ENCODE data around the gene TRPV2.

Gene TRPV2

GRCh38 chr17:16407911-16408588, 7.3 kb upstream of the TRPV2 start:
- DNase-seq = peak; percentile 35

DNA sequence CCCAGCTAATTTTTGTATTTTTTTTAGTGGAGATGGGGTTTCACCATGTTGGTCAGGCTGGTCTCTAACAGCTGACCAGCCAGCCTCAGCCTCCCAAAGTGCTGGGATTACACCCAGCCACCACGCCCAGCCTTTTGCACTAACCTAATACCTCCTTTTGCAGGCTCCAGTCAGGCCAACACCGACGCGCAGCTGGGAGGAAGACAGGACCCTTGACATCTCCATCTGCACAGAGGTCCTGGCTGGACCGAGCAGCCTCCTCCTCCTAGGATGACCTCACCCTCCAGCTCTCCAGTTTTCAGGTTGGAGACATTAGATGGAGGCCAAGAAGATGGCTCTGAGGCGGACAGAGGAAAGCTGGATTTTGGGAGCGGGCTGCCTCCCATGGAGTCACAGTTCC, 2.0 kb downstream of the TRPV2 start:
- DNase-seq = no peak

DNA sequence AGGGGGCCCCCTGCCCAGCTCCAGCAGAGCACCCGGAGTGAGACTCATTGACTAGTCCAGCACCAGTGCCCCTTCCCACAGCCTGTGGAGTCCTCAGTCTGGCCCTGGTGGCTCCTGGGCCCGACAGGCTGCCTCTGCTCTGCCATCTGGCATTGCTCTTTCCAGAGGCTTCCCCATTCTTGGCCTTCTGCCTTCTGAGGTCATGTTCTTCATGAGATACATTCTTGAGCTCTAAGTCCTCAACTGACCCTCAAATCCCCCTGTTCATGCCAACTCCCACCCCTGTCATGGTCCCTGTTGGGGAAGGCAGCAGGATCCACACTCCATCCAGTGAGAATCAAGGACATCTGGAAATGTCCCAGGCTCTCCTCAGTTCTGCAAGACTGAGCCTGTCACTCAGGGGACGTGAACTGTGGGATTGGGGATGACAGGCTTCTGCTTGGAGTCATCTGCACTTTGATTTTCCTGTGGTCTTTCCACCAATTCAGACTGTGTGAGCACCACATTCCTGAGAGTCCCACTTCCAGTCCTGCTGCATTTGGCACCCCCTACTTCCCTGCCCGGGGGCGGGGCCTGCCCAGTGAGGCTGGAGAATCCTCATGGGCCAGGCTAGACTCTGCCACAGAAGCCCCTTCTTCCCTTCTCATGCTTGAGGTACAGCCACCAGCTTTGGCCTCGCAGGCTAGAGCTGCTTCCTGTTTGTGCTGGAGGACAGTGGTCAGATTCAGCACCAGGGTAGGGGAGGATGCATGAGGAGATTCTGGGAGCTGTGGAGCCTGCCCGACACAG, 2.7 kb downstream of the TRPV2 start:
- no peak for DNase-seq

- peak; percentile 32 for DNase-seq
Measured at GRCh38 chr17:16418685-16419068, 3.3 kb downstream of the TRPV2 start.

GRCh38 chr17:16419074-16419928, 3.9 kb downstream of the TRPV2 start:
- DNase-seq = peak; percentile 81

DNA sequence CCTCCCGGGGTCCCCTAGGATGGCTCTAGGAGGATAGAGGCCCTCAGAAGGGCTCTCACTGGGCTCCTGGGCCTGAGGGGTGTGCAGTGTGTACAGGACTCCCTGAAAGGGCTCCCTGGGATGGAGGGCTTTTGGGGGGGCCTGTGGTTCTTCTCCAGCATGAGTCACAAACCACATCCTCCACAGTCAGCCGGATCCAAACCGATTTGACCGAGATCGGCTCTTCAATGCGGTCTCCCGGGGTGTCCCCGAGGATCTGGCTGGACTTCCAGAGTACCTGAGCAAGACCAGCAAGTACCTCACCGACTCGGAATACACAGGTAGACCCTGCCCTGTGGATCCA, 4.5 kb downstream of the TRPV2 start:
- peak; percentile 66 for DNase-seq

- DNase-seq = no peak
Measured at GRCh38 chr17:16422416-16422815, 7.0 kb downstream of the TRPV2 start.

DNA sequence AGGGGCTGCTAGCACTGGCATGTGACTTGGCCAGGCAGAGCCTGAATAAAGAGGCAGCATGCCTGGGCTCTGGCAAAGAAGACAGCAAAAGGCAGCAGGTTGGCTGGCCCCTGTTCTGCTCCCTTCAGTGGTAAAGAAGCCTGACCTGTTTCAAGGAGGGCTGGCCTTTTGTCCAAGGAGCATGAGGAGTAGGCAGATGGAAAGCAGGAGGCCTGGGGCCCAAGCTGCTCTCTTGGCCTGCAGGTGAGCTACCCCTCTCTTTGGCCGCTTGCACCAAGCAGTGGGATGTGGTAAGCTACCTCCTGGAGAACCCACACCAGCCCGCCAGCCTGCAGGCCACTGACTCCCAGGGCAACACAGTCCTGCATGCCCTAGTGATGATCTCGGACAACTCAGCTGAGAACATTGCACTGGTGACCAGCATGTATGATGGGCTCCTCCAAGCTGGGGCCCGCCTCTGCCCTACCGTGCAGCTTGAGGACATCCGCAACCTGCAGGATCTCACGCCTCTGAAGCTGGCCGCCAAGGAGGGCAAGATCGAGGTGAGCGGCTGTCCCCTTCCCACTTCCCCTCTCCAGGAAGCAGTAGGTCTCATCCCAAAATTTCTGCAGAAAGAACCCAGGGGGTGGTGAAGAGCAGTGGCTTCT, 8.0 kb downstream of the TRPV2 start:
- DNase-seq = no peak

DNA sequence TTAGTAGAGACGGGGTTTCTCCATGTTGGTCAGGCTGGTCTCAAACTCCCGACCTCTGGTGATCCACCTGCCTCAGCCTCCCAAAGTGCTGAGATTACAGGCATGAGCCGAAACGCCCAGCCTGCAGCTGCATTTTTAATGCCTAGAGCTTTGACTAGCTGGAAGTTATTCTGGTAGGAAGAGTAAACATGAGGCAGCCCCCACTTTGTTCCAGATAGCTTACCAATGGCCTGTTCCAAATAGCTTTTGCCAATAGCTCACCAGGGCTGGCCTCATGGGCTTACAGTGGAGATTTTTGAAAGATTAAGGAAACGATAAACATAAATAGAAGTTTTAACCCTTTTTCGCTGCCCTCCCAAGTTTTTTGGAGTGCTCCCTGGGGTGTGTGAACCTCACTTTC, 9.8 kb downstream of the TRPV2 start:
- no peak for DNase-seq

- DNase-seq = no peak
Measured at GRCh38 chr17:16425698-16426659, 10.6 kb downstream of the TRPV2 start.

GRCh38 chr17:16427020-16427419, 11.6 kb downstream of the TRPV2 start:
- no peak for DNase-seq

DNA sequence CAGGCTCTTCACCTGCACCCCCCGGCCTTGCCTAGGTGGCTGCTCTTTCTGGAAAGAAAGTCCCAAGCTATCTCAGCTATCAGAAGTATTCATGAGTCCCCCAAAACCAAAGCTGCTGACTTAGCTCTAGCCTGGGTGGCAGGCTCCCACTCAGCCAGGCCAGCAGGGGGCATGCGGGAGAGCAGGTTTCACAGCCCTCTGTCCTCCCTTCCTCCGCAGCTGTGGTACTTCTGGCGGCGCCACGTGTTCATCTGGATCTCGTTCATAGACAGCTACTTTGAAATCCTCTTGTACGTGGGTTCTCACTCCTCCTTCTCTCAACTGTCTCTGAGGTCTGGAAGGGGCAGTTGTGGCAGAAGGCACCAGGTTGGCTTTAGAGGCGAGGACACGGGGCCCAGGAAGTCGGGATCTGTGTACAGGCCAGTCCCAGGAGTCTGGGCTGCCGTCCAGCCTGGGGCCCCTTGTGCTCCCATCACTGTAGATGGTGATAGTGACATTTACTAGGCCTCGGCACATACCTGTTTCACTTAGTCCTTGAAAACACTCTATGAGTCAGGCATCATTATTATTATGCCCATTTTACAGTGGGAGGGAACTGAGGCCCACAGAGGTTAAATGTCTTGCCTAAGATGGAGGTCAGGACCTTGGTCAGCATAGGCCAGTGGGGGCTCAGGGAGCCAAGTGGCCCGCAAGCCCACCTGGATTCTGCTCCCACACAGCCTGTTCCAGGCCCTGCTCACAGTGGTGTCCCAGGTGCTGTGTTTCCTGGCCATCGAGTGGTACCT, 12.9 kb downstream of the TRPV2 start:
- DNase-seq = peak; percentile 78

DNA sequence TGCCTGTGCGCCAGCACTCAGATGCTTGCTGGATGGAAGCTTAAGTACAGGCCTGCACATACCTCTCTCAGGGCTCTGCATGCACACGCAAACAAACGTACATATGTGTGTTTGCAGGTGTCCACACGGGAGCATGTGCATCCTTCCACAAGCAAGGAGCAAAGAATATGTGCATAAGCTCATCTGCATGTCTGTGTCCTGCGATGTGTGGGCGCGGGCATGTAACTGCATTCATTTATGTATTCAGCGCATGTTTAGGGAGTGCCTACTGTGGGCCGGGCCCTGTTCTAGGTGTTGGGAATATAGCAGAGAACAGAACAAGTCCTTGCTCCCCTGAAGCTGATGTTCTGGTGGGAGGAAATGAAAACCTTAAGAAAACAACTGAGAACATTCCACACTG, 13.7 kb downstream of the TRPV2 start:
- DNase-seq = no peak

DNA sequence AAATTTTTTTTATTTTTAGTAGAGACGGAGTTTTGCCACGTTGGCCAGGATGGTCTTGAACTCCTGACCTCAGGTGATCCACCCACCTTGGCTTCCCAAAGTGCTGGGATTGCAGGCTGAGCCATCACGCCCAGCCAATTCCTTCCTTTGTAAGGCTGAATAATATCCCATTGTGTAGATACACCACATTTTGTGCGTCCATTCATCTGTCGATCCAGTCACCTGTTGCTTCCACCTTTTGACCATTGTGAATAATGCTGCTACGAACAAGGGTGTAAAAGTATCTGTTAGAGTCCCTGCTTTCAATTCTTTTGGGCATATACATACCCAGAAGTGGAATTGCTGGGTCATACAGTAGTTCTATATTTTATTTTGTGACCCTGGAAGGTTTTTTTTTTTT, 15.3 kb downstream of the TRPV2 start:
- no peak for DNase-seq

- DNase-seq = no peak
Measured at GRCh38 chr17:16432017-16432416, 16.6 kb downstream of the TRPV2 start.

GRCh38 chr17:16433514-16433913, 18.1 kb downstream of the TRPV2 start:
- DNase-seq = no peak

GRCh38 chr17:16434662-16435061, 19.3 kb downstream of the TRPV2 start:
- no peak for DNase-seq

DNA sequence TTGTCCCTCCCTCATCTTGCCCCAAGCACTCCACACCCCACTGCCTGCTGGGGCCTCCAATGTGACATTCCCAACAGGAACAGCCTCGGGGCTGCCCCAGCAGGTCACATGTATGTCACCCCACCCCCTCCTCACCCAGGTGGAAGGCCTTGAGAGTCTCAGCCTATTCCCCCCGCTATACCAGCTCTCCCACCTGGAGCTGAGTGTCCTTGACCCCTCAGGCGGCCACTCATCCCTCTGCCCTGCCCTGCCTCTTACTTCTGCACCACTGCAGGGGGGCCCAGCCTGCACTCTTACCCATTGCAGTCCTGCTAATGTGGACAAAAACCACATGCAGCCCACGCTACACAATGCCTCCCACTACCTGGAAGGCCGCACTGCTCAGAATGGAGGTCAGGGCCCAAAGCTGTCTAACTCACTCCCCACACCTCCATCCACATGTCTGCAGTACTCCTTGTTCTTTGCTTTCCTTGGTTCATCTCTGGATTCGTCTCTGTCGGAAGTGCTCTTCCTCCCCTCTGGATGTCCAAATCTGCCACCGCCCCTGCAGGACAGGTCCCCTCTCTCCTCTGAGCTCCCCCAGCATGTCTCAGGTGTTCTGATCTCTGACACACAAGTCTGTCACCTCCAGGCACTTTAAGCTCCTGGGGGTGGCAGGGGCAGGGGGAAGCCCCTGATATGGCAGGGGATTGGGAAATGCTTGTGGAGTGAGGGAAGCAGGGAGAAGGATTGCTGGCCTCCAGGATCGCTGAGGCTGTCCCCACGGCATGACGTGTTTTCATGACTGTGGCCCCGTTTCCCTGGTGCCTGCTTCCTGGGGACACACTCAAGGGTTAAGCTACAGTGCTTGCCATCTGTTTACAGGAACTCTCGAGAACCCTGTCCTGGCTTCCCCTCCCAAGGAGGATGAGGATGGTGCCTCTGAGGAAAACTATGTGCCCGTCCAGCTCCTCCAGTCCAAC, 20.8 kb downstream of the TRPV2 start:
- DNase-seq = no peak

DNA sequence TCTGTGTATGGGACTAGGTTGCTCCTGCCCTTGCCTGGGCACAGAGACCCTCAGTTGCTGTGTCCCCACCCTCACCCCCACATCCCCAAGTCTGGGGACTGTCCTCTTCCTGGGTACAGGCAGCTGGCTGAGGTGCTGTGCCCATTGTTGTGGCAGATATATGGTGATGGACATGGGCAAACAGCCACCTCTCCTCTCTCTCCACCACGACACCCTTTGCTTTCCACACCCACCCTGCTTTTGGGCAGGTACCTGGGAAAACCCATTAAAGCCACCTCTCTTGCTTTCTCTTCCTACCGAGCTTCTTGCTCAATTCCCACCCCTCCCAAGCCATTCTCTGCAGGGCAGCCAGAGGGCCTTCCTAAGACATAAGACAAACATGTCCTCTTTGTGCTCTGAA, 21.7 kb downstream of the TRPV2 start:
- no peak for DNase-seq

GRCh38 chr17:16438173-16438556, 22.8 kb downstream of the TRPV2 start:
- no peak for DNase-seq

Data from activated CD4-positive, alpha-beta T cell treated with anti-CD3 and anti-CD28 coated beads for 48 hours (primary cell).